Endothelial cell of umbilical vein (primary cell): ENCODE results near the gene EVI2A. TPM values are rescaled to one million over a fixed set of nuclear protein-coding genes. Genes with fewer than 3 reads are reported as not detected.

Experiments used
- BruUV-seq: library from RNA; stranded (reverse); fragments of 400-500 nt; replicated peaks from 2 replicates; lab custom pipeline; 2021; lab: Mats Ljungman, UMichigan
- CTCF ChIA-PET: fragments of 300-600, 350-600 bp; sonication (Branson Sonifier 250); formaldehyde crosslinking; loops from one replicate; lab custom pipeline; 2021; ENCODE audit warnings: antibody characterized with exemption, inconsistent platforms; lab: Charles Lee
- POLR2A ChIA-PET: fragments of 300-600, 350-600 bp; sonication (Branson Sonifier 250); formaldehyde crosslinking; loops from one replicate; lab custom pipeline; 2021; ENCODE audit warnings: antibody characterized with exemption, inconsistent platforms; lab: Charles Lee
- DNase-seq: peaks from one replicate; pipeline ENCODE4 v3.0.0-alpha.2; 2011; ENCODE audit warnings: low read depth, low spot score
- FAIRE-seq: peaks from 2 replicates; lab custom pipeline; 2011; peaks lifted over from hg19 to GRCh38; lab: Jason Lieb, UNC
- H2AFZ ChIP-seq: 2 replicates; pipeline ENCODE4 v1.6.0; 2012; ENCODE audit warnings: low read depth, low read length, control low read depth, inconsistent platforms
- H3K27ac ChIP-seq: 2 replicates; pipeline ENCODE4 v1.5.1; 2011; ENCODE audit warnings: low read depth, mild to moderate bottlenecking, control low read depth, low read length, moderate library complexity; ENCODE audit not compliant: insufficient read depth
- H3K27me3 ChIP-seq, 2 experiments: 2 replicates each; pipeline versions ENCODE4 v1.6.0 to v1.6.1; 2011; ENCODE audit warnings: low read length in 2 of 2, mixed read lengths in 1 of 2; ENCODE audit not compliant: control insufficient read depth in 2 of 2, insufficient read depth in 2 of 2
- H3K36me3 ChIP-seq, 2 experiments: 2 replicates in 1 of 2; 3 replicates in 1 of 2; pipeline ENCODE4 v1.5.1; 2011; ENCODE audit warnings: low read length in 2 of 2, mild to moderate bottlenecking in 1 of 2, moderate library complexity in 1 of 2; ENCODE audit not compliant: control insufficient read depth in 2 of 2, insufficient read depth in 2 of 2; ENCODE audit errors: extremely low read depth in 1 of 2
- H3K4me1 ChIP-seq: 3 replicates; pipeline ENCODE4 v1.5.1; 2011; ENCODE audit warnings: mild to moderate bottlenecking, low read length; ENCODE audit not compliant: control insufficient read depth, insufficient read depth; ENCODE audit errors: extremely low read depth
- H3K4me2 ChIP-seq: 2 replicates; pipeline ENCODE4 v1.6.1; 2011; ENCODE audit warnings: low read length, control low read depth, mixed read lengths; ENCODE audit not compliant: insufficient read depth
- H3K4me3 ChIP-seq, 3 experiments: fragments of 200-600 bp in 1 of 3; sonication (generic), shearing (Covaris generic) in 1 of 3; replicated peaks in 1 of 3; 2 replicates each; pipeline ENCODE4 v1.5.1; 2011 to 2016; ENCODE audit warnings: control low read depth in 3 of 3, low read length in 3 of 3, mild to moderate bottlenecking in 2 of 3, inconsistent platforms in 1 of 3, low read depth in 1 of 3, moderate library complexity in 1 of 3; ENCODE audit not compliant: insufficient read depth in 1 of 3
- H3K79me2 ChIP-seq: 2 replicates; pipeline ENCODE4 v1.6.0; 2012; ENCODE audit warnings: low read length, inconsistent platforms; ENCODE audit not compliant: control insufficient read depth, insufficient read depth
- H3K9ac ChIP-seq: replicated peaks from 2 replicates; pipeline ENCODE3; 2011; ENCODE audit warnings: low read length, control low read depth; ENCODE audit not compliant: insufficient read depth; ENCODE audit errors: extremely low read depth
- H3K9me1 ChIP-seq: replicated peaks from 3 replicates; pipeline ENCODE4 v1.6.0; 2011; ENCODE audit warnings: mild to moderate bottlenecking, low read length; ENCODE audit not compliant: control insufficient read depth, insufficient read depth; ENCODE audit errors: extremely low read depth
- H3K9me3 ChIP-seq: replicated peaks from 2 replicates; pipeline ENCODE4 v1.5.1; 2012; ENCODE audit warnings: low read length, inconsistent platforms; ENCODE audit not compliant: control insufficient read depth, insufficient read depth
- H4K20me1 ChIP-seq: replicated peaks from 2 replicates; pipeline ENCODE3; 2011; ENCODE audit warnings: mild to moderate bottlenecking, low read length; ENCODE audit not compliant: control insufficient read depth, insufficient read depth; ENCODE audit errors: extremely low read depth
- CTCF ChIP-seq, 2 donors: IDR thresholded peaks; 1 replicate in 1 of 2; 2 replicates in 1 of 2; pipeline ENCODE4 v1.5.1; 2011; ENCODE audit warnings: low read length in 2 of 2, mild to moderate bottlenecking in 2 of 2, moderate library complexity in 2 of 2, control low read depth in 1 of 2, inconsistent platforms in 1 of 2, low read depth in 1 of 2; ENCODE audit not compliant: insufficient read depth in 1 of 2; ENCODE audit errors: extremely low read depth in 1 of 2
- EZH2 ChIP-seq: IDR thresholded peaks from 2 replicates; pipeline ENCODE4 v1.6.1; 2012; ENCODE audit warnings: borderline replicate concordance, low read depth, mild to moderate bottlenecking, moderate library complexity, low read length, inconsistent platforms; ENCODE audit not compliant: severe bottlenecking
- FOS ChIP-seq: IDR thresholded peaks from 2 replicates; pipeline ENCODE4 v1.6.1; 2011; ENCODE audit warnings: mild to moderate bottlenecking, low read length, moderate library complexity, borderline replicate concordance; ENCODE audit not compliant: insufficient read depth
- GATA2 ChIP-seq: IDR thresholded peaks from 2 replicates; pipeline ENCODE4 v1.7.0; 2011; ENCODE audit warnings: low read depth, mild to moderate bottlenecking, moderate library complexity, mixed read lengths, low read length; ENCODE audit not compliant: insufficient read length, insufficient read depth
- JUN ChIP-seq: IDR thresholded peaks from 2 replicates; pipeline ENCODE4 v1.6.1; 2011; ENCODE audit warnings: borderline replicate concordance, low read depth; ENCODE audit not compliant: insufficient read length, insufficient read depth
- MAX ChIP-seq: IDR thresholded peaks from 2 replicates; pipeline ENCODE4 v1.6.1; 2011; ENCODE audit not compliant: insufficient read depth, insufficient read length
- MYC ChIP-seq: IDR thresholded peaks from one replicate; pipeline ENCODE4 v1.6.1; 2011; ENCODE audit warnings: mild to moderate bottlenecking, low read depth, low read length
- POLR2A ChIP-seq: IDR thresholded peaks from 2 replicates; pipeline ENCODE4 v1.6.1; 2012; ENCODE audit warnings: low read depth, mild to moderate bottlenecking, control low read depth, low read length
- POLR2AphosphoS5 ChIP-seq: IDR thresholded peaks from 2 replicates; pipeline ENCODE4 v1.6.1; 2012; ENCODE audit warnings: low read depth, mild to moderate bottlenecking, control low read depth, low read length, moderate library complexity; ENCODE audit not compliant: insufficient read depth
- dilution Hi-C: fragments of 300-500 bp; cut with MboI; formaldehyde crosslinking; loops from one replicate; pipeline ENCODE4 v1.15.0; 2019; ENCODE audit warnings: low sequenced_read_pairs; ENCODE audit not compliant: extremely low pct_ligation_motif_present
- intact Hi-C: fragments of 100-400 bp; cut with micrococcal nuclease; formaldehyde crosslinking; loops from one replicate; pipeline ENCODE4 v1.10.0; 2022
- polyA plus RNA-seq, 4 experiments: library from polyadenylated mRNA; depleted of rRNA in 3 of 4; stranded (reverse) in 3 of 4; unstranded in 1 of 4; fragments of >200 nt; gene quantifications; 2 replicates each; pipeline versions ENCODE4 v1.2.1 to v1.2.3, GENCODE V29; 2011 to 2012; ENCODE audit warnings: missing spikeins in 1 of 4
- total RNA-seq: library from RNA; stranded (reverse); gene quantifications from 2 replicates; pipeline ENCODE4 v1.2.3, GENCODE V29; 2021

EVI2A gene
- total and polyA plus RNA-seq, 2 donors (not counting 3 experiments of a cell fraction or from before 2014, with no cell fraction given): 0.07 to 0.22 TPM

GRCh38 chr17:31328160-31328535 lies 6.7 kb upstream of the EVI2A start:
- Histone ChIP-seq H3K27me3 (no peaks in the 10 kb centered on the region), H3K9ac (no peak overlapping the region), H3K27ac (no peak overlapping the region), H3K9me3 (no peaks in the 10 kb centered on the region), H3K4me2 (no peak overlapping the region), H2AFZ (no peak overlapping the region), H3K36me3 (peaks cover 0 to 2% of the 10 kb centered on the region in 2 experiments), H3K9me1 (no peaks in the 10 kb centered on the region), H3K79me2 (no peaks in the 10 kb centered on the region), H3K4me3 (no peak overlapping the region), H4K20me1 (no peaks in the 10 kb centered on the region), H3K4me1 (peaks cover 3% of the 10 kb centered on the region)
- CTCF ChIA-PET: interaction anchor here (0.7 to 1.5 kb wide), 4 partner anchors 10 to 33 kb away, joined by 3 to 6 read pairs (median 4); partner anchors contain the start of gene EVI2B
- no peak for DNase-seq
- no peak for FAIRE-seq
- POLR2A ChIA-PET: no interaction called here
- dilution Hi-C loops: no loop called here
- TF ChIP-seq MYC (no peak), POLR2A (no peak), CTCF (IDR thresholded peaks at IDR 0.05; ENCODE audit: extremely low read depth in 1 of 2, insufficient read depth in 1 of 2, low read depth in 1 of 2, low read length in 2 of 2) (no peak), MAX (no peak), GATA2 (no peak), EZH2 (no peak), FOS (no peak), POLR2AphosphoS5 (no peak), JUN (no peak)
- intact Hi-C loops: no loop called here
- BruUV-seq: no TSS peak
